ENCODE data around the gene AXDND1. TPM values are rescaled to one million over a fixed set of nuclear protein-coding genes. Genes with fewer than 3 reads are reported as not detected.

Gene AXDND1
- total RNA-seq, 4 donors from 2014 or later = 0.39 TPM; not detected in 3

DNA sequence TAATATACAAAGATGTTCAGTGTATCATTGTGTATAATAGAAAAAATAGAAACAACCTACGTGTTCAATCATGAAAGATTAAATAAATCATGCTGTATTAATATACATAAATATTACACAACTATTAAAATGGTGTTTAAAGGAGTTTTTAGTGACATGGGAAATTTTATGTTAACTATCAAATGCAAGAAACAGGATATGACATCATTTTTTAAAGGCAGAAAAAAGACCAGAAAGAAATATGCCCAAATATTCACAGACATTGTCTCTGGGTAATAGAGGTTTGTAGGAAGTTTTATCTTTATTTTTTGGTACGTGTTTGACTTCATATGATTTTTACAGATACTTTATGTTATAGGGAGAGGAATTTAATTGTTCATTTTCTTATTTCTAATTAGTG lies 176.0 kb downstream of the AXDND1 start:
- no peak overlapping the region for H3K4me3 ChIP-seq (ENCODE audit: low read depth, poor library complexity, severe bottlenecking)
- intact Hi-C loops (cut with DNase I; ENCODE audit: low total_unique reads) = no loop called here
- no peak for DNase-seq (ENCODE audit: low spot score in 2 of 2)
- 58 to 70% methylated on average over 2 of the region's 2 CpGs for WGBS, 2 donors
- TF ChIP-seq, protein P1, sequence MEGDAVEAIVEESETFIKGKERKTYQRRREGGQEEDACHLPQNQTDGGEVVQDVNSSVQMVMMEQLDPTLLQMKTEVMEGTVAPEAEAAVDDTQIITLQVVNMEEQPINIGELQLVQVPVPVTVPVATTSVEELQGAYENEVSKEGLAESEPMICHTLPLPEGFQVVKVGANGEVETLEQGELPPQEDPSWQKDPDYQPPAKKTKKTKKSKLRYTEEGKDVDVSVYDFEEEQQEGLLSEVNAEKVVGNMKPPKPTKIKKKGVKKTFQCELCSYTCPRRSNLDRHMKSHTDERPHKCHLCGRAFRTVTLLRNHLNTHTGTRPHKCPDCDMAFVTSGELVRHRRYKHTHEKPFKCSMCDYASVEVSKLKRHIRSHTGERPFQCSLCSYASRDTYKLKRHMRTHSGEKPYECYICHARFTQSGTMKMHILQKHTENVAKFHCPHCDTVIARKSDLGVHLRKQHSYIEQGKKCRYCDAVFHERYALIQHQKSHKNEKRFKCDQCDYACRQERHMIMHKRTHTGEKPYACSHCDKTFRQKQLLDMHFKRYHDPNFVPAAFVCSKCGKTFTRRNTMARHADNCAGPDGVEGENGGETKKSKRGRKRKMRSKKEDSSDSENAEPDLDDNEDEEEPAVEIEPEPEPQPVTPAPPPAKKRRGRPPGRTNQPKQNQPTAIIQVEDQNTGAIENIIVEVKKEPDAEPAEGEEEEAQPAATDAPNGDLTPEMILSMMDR (IDR thresholded peaks at IDR 0.05) = no peak
- TF ChIP-seq POLR2A (IDR thresholded peaks at IDR 0.05) = no peak

DNA sequence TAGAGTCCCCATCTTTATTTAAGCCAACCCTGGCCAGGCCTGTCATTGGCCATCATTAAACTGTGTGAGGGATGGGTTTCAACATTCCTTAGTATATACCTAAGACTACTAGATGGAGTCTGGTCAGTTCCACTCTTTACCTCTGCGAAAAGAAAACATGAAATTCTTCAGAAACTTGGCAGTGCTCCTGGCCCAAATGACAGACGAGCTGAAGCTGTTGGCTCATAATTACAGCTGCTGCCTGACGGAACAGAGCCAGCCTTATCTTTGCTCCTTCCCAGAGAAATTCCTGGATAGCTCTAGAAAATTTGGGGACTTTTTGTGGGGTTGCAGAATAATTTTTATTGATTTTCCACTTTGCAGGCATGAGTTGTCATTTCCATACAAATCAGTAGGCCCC lies 179.6 kb downstream of the AXDND1 start:
- WGBS, 2 donors = 49 to 55% methylated on average over 3 of the region's 3 CpGs
- no peak for DNase-seq (ENCODE audit: low spot score in 2 of 2)
- TF ChIP-seq, protein P1 (IDR thresholded peaks at IDR 0.05) = no peak
- TF ChIP-seq POLR2A (IDR thresholded peaks at IDR 0.05) = no peak
- intact Hi-C loops (cut with DNase I; ENCODE audit: low total_unique reads) = no loop called here
- H3K4me3 ChIP-seq (ENCODE audit: low read depth, poor library complexity, severe bottlenecking) = no peak overlapping the region

GRCh38 chr1:179547021-179547535 lies 181.3 kb downstream of the AXDND1 start:
- no peak overlapping the region for H3K4me3 ChIP-seq (ENCODE audit: low read depth, poor library complexity, severe bottlenecking)
- intact Hi-C loops (cut with DNase I; ENCODE audit: low total_unique reads) = no loop called here
- WGBS, 2 donors = 66% methylated on average over 2 of the region's 2 CpGs
- no peak for TF ChIP-seq POLR2A (IDR thresholded peaks at IDR 0.05)
- TF ChIP-seq, protein P1 (IDR thresholded peaks at IDR 0.05) = no peak
- no peak for DNase-seq (ENCODE audit: low spot score in 2 of 2)

- intact Hi-C loops (cut with DNase I; ENCODE audit: low total_unique reads) = no loop called here
- 93 to 95% methylated on average over 3 of the region's 3 CpGs for WGBS, 2 donors
- DNase-seq (ENCODE audit: low spot score in 2 of 2) = no peak
- no peak for TF ChIP-seq POLR2A (IDR thresholded peaks at IDR 0.05)
- TF ChIP-seq, protein P1 (IDR thresholded peaks at IDR 0.05) = no peak
- H3K4me3 ChIP-seq (ENCODE audit: low read depth, poor library complexity, severe bottlenecking) = no peak overlapping the region
Observed at GRCh38 chr1:179548666-179549367, 183.0 kb downstream of the AXDND1 start.

DNA sequence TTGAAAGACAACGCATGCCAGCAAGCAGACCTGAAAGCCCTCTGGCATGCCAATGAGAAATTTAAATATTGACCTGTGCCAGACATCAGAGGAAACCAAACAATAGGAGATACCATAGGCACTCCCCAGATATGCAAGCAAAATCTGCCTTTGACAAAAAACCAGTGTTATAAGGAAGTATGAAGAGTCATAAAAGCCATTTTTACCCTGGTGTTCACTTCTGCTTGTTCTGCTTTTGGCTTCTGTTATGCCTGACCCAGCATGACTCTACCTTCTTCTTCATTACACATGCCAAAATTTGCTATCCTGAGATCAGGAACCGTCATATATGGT lies 183.6 kb downstream of the AXDND1 start:
- intact Hi-C loops (cut with DNase I; ENCODE audit: low total_unique reads) = no loop called here
- WGBS, 2 donors = 87 to 89% methylated on average over 2 of the region's 2 CpGs
- no peak for DNase-seq (ENCODE audit: low spot score in 2 of 2)
- no peak for TF ChIP-seq POLR2A (IDR thresholded peaks at IDR 0.05)
- TF ChIP-seq, protein P1 (IDR thresholded peaks at IDR 0.05) = no peak
- H3K4me3 ChIP-seq (ENCODE audit: low read depth, poor library complexity, severe bottlenecking) = no peak overlapping the region
